HepG2 (cell line): ENCODE data around the gene IL27RA. TPM values are rescaled to one million over a fixed set of nuclear protein-coding genes. Genes with fewer than 3 reads are reported as not detected.
A peak's percentile ranks its signal among the peaks of the same experiment; 100 is the strongest.

Experiments used
- FOSL2 ChIP-seq: sonication (generic); formaldehyde crosslinking; IDR thresholded peaks from 2 replicates; pipeline ENCODE4 v1.4.0; 2020; ENCODE audit warnings: missing genetic modification reagents
- GABPA ChIP-seq, 2 experiments: IDR thresholded peaks; 2 replicates each; pipeline ENCODE4 v1.6.1; 2011 to 2016; ENCODE audit warnings: low read depth in 2 of 2, low read length in 1 of 2, missing biosample characterization in 1 of 2, missing genetic modification characterization in 1 of 2
- NFE2L1 ChIP-seq: sonication (generic); formaldehyde crosslinking; IDR thresholded peaks from 2 replicates; pipeline ENCODE4 v1.4.0; 2020; ENCODE audit warnings: missing genetic modification reagents, mild to moderate bottlenecking, borderline replicate concordance
- NFYB ChIP-seq: sonication (generic); formaldehyde crosslinking; IDR thresholded peaks from 2 replicates; pipeline ENCODE4 v1.4.0; 2020; ENCODE audit warnings: missing genetic modification reagents
- SMYD3 ChIP-seq: sonication (generic); formaldehyde crosslinking; IDR thresholded peaks from 2 replicates; pipeline ENCODE4 v1.8.1; 2023; ENCODE audit warnings: mild to moderate bottlenecking, missing genetic modification reagents
- ZKSCAN8 ChIP-seq: IDR thresholded peaks from 2 replicates; pipeline ENCODE4 v1.6.1; 2016; ENCODE audit warnings: borderline replicate concordance, missing genetic modification reagents, missing compliant biosample characterization
- ZMAT3 ChIP-seq: sonication (generic); formaldehyde crosslinking; conservative IDR thresholded peaks from 2 replicates; pipeline ENCODE4 v1.7.0; 2021; ENCODE audit warnings: missing genetic modification reagents
- ZNF180 ChIP-seq: sonication (generic); formaldehyde crosslinking; IDR thresholded peaks from 2 replicates; pipeline ENCODE4 v1.4.0; 2020; ENCODE audit warnings: low read depth, missing genetic modification reagents, borderline replicate concordance
- ZNF234 ChIP-seq: sonication (generic); formaldehyde crosslinking; conservative IDR thresholded peaks from 2 replicates; pipeline ENCODE4 v1.5.1; 2020; ENCODE audit warnings: mild to moderate bottlenecking, missing genetic modification reagents
- ZNF343 ChIP-seq: sonication (generic); formaldehyde crosslinking; IDR thresholded peaks from 2 replicates; pipeline ENCODE4 v1.4.0; 2020; ENCODE audit warnings: mild to moderate bottlenecking, missing genetic modification reagents
- polyA plus RNA-seq, 8 experiments: library from polyadenylated mRNA; depleted of rRNA in 3 of 8; stranded (reverse) in 7 of 8; unstranded in 1 of 8; fragments of >200 nt; fragmentation: Illumina TruSeq in 4 of 8; extraction: Trizol in 4 of 8; gene quantifications; 2 replicates each; pipeline versions ENCODE4 v1.2.1 to v1.2.3, GENCODE V29; 2011 to 2016; ENCODE audit warnings: low read depth in 4 of 8, missing spikeins in 1 of 8, mixed read lengths in 1 of 8; ENCODE audit not compliant: insufficient read depth in 1 of 8
- total RNA-seq, 5 experiments: library from RNA; depleted of rRNA; stranded (reverse); fragments of >200 nt; fragmentation: Illumina TruSeq; extraction: Trizol; gene quantifications; 2 replicates each; pipeline ENCODE4 v1.2.3, GENCODE V29; 2016; ENCODE audit warnings: low read depth in 1 of 5
- TF ChIP-seq, protein P1 (sequence below): sonication (generic); formaldehyde crosslinking; IDR thresholded peaks from 2 replicates; pipeline ENCODE4 v1.4.0; 2020; ENCODE audit warnings: missing genetic modification reagents
- TF ChIP-seq, protein P2 (sequence below): sonication (generic); formaldehyde crosslinking; IDR thresholded peaks from 2 replicates; pipeline ENCODE4 v1.4.0; 2020; ENCODE audit warnings: mild to moderate bottlenecking, missing genetic modification reagents
- TF ChIP-seq, protein P3 (sequence below): sonication (generic); formaldehyde crosslinking; IDR thresholded peaks from 2 replicates; pipeline ENCODE4 v1.4.0; 2020; ENCODE audit warnings: missing genetic modification reagents, borderline replicate concordance
- TF ChIP-seq, protein P4 (sequence below), 2 experiments: sonication (generic) in 1 of 2; formaldehyde crosslinking in 1 of 2; IDR thresholded peaks; 2 replicates each; pipeline versions ENCODE4 v1.4.0 to v1.6.1; 2016 to 2020; ENCODE audit warnings: borderline replicate concordance in 1 of 2, low read depth in 1 of 2, mild to moderate bottlenecking in 1 of 2, missing genetic modification reagents in 1 of 2
- TF ChIP-seq, protein P5 (sequence below): IDR thresholded peaks from 2 replicates; pipeline ENCODE4 v1.6.1; 2016

The IL27RA gene
- total and polyA plus RNA-seq, 2 of the 13 experiments (the other 11 are each of a cell fraction or from before 2014, with no cell fraction given), result 3.5 to 8.1 TPM

DNA sequence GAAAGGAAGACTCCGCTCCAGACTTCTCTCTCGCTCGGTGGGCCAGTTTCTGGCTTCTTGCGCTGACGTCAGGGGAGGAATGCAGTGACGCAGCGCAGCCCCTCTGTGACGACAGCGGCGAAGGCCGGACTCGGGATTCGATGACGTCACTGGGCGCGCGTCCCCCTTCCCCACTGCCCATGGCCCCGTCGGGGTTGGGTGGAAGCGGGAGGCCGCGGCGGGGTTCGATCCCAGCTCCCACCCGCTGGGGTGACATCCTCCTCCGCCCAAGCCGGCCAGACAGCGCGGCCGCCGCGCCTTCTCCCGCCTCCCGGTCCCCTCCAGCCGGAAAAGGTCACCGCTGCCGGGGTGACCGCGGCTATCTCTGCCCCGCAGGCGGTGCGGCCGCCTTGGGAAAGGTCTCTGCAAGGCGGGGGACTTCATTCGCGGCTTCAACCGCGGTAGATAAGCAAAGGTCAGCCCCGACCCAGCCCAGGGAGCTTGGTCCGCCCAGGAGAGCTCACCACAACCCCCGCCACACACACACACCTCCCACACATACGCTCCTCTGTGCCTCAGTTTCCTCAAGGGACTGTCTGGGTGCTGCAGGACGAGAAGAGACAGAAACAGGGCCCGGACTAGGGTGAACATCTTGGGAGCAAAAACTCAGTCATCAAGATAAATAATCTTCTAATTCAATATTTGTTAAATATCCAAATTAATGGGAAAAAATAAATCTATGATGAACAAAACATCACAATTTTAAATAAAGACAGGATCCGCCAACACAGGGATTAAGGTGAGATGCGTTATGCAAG, 24.6 kb upstream of the IL27RA start (continued):
- TF ChIP-seq, protein P1, sequence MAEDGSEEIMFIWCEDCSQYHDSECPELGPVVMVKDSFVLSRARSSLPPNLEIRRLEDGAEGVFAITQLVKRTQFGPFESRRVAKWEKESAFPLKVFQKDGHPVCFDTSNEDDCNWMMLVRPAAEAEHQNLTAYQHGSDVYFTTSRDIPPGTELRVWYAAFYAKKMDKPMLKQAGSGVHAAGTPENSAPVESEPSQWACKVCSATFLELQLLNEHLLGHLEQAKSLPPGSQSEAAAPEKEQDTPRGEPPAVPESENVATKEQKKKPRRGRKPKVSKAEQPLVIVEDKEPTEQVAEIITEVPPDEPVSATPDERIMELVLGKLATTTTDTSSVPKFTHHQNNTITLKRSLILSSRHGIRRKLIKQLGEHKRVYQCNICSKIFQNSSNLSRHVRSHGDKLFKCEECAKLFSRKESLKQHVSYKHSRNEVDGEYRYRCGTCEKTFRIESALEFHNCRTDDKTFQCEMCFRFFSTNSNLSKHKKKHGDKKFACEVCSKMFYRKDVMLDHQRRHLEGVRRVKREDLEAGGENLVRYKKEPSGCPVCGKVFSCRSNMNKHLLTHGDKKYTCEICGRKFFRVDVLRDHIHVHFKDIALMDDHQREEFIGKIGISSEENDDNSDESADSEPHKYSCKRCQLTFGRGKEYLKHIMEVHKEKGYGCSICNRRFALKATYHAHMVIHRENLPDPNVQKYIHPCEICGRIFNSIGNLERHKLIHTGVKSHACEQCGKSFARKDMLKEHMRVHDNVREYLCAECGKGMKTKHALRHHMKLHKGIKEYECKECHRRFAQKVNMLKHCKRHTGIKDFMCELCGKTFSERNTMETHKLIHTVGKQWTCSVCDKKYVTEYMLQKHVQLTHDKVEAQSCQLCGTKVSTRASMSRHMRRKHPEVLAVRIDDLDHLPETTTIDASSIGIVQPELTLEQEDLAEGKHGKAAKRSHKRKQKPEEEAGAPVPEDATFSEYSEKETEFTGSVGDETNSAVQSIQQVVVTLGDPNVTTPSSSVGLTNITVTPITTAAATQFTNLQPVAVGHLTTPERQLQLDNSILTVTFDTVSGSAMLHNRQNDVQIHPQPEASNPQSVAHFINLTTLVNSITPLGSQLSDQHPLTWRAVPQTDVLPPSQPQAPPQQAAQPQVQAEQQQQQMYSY, result no peak
- TF ChIP-seq ZNF234 (CRISPR knock-in tag) (no peak), ZNF343 (CRISPR knock-in tag) (no peak), ZMAT3 (peak; percentile 68; the same call in 1 of the 2 replicates), NFE2L1 (CRISPR knock-in tag) (no peak), SMYD3 (no peak), ZKSCAN8 (CRISPR knock-in tag) (0 out of 2 replicates have a peak, but pooled peaks have one; percentile 67), GABPA (IDR thresholded peaks at IDR 0.05; ENCODE audit: low read depth, low read length) (no peak; the same call in 1 of the 2 replicates), GABPA (CRISPR knock-in tag; IDR thresholded peaks at IDR 0.05; ENCODE audit: low read depth) (no peak), FOSL2 (CRISPR knock-in tag) (peak; percentile 52; the same call in 1 of the 2 replicates), ZNF180 (CRISPR knock-in tag) (no peak), NFYB (CRISPR knock-in tag) (no peak)
- TF ChIP-seq, protein P2, sequence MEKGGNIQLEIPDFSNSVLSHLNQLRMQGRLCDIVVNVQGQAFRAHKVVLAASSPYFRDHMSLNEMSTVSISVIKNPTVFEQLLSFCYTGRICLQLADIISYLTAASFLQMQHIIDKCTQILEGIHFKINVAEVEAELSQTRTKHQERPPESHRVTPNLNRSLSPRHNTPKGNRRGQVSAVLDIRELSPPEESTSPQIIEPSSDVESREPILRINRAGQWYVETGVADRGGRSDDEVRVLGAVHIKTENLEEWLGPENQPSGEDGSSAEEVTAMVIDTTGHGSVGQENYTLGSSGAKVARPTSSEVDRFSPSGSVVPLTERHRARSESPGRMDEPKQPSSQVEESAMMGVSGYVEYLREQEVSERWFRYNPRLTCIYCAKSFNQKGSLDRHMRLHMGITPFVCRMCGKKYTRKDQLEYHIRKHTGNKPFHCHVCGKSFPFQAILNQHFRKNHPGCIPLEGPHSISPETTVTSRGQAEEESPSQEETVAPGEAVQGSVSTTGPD, result no peak
- TF ChIP-seq, protein P3, sequence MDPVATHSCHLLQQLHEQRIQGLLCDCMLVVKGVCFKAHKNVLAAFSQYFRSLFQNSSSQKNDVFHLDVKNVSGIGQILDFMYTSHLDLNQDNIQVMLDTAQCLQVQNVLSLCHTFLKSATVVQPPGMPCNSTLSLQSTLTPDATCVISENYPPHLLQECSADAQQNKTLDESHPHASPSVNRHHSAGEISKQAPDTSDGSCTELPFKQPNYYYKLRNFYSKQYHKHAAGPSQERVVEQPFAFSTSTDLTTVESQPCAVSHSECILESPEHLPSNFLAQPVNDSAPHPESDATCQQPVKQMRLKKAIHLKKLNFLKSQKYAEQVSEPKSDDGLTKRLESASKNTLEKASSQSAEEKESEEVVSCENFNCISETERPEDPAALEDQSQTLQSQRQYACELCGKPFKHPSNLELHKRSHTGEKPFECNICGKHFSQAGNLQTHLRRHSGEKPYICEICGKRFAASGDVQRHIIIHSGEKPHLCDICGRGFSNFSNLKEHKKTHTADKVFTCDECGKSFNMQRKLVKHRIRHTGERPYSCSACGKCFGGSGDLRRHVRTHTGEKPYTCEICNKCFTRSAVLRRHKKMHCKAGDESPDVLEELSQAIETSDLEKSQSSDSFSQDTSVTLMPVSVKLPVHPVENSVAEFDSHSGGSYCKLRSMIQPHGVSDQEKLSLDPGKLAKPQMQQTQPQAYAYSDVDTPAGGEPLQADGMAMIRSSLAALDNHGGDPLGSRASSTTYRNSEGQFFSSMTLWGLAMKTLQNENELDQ, result peak; percentile 57; the same call in 1 of the 2 replicates
- TF ChIP-seq, protein P4, sequence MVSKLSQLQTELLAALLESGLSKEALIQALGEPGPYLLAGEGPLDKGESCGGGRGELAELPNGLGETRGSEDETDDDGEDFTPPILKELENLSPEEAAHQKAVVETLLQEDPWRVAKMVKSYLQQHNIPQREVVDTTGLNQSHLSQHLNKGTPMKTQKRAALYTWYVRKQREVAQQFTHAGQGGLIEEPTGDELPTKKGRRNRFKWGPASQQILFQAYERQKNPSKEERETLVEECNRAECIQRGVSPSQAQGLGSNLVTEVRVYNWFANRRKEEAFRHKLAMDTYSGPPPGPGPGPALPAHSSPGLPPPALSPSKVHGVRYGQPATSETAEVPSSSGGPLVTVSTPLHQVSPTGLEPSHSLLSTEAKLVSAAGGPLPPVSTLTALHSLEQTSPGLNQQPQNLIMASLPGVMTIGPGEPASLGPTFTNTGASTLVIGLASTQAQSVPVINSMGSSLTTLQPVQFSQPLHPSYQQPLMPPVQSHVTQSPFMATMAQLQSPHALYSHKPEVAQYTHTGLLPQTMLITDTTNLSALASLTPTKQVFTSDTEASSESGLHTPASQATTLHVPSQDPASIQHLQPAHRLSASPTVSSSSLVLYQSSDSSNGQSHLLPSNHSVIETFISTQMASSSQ (IDR thresholded peaks at IDR 0.05; ENCODE audit: low read depth), result no peak
- TF ChIP-seq, protein P4 (CRISPR knock-in tag; IDR thresholded peaks at IDR 0.05; ENCODE audit: borderline replicate concordance), result no peak
- TF ChIP-seq, protein P5, sequence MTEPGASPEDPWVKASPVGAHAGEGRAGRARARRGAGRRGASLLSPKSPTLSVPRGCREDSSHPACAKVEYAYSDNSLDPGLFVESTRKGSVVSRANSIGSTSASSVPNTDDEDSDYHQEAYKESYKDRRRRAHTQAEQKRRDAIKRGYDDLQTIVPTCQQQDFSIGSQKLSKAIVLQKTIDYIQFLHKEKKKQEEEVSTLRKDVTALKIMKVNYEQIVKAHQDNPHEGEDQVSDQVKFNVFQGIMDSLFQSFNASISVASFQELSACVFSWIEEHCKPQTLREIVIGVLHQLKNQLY, result peak; percentile 10; the same call in 1 of the 2 replicates
